HCT116 (cell line): Measurements from ENCODE around the gene NR2F1-AS1. TPM values are rescaled to one million over a fixed set of nuclear protein-coding genes. Genes with fewer than 3 reads are reported as not detected.

ENCODE experiments used
- ATAC-seq: fragments of 200-7000 bp; cut with Tn5 transposase; 2 replicates; pipeline ENCODE4 v1.9.1; 2020; ENCODE audit warnings: mild to moderate bottlenecking, moderate library complexity
- BruUV-seq: library from RNA; stranded (reverse); fragments of 400-500 nt; replicated peaks from 2 replicates; lab custom pipeline; 2021; lab: Mats Ljungman, UMichigan
- CTCF ChIA-PET: fragments of 300-600 bp; sonication (Branson Sonifier 250); formaldehyde crosslinking; loops from one replicate; lab custom pipeline; 2021; ENCODE audit warnings: antibody characterized with exemption; lab: Charles Lee
- POLR2A ChIA-PET: fragments of 300-600, 350-600 bp; sonication (Branson Sonifier 250); formaldehyde crosslinking; loops from one replicate; lab custom pipeline; 2021; ENCODE audit warnings: antibody characterized with exemption; lab: Charles Lee
- RAD21 ChIA-PET, 2 experiments: fragments of 300-600 bp; sonication (Branson Sonifier 250); formaldehyde crosslinking; loops; one replicate each; lab custom pipeline; 2023; ENCODE audit warnings: low total read pairs in 2 of 2; ENCODE audit not compliant: uncharacterized antibody in 2 of 2, unreplicated experiment in 2 of 2, low non-redundant PET in 1 of 2; lab: Charles Lee
- DNase-seq: peaks from one replicate; pipeline ENCODE4 v3.0.0-alpha.2; 2010; ENCODE audit warnings: low read depth, low spot score
- H2AFZ ChIP-seq: fragments of 200-600 bp; shearing (Covaris generic), sonication (generic); 2 replicates; pipeline ENCODE4 v1.6.1; 2017; ENCODE audit warnings: low read depth, mixed run types, mixed read lengths, antibody characterized with exemption, low read length; ENCODE audit not compliant: poor library complexity, severe bottlenecking
- H3K27ac ChIP-seq: 2 replicates; pipeline ENCODE4 v1.5.1; 2012; ENCODE audit warnings: low read depth, low read length
- H3K27me3 ChIP-seq: fragments of 200-600 bp; sonication (generic); 2 replicates; pipeline ENCODE4 v1.6.1; 2016; ENCODE audit warnings: mixed run types, low read length, mixed read lengths; ENCODE audit not compliant: insufficient read depth
- H3K36me3 ChIP-seq, 2 experiments: fragments of 200-500 bp in 1 of 2; fragments of 200-600 bp in 1 of 2; sonication (Bioruptor generic) in 1 of 2; sonication (generic) in 1 of 2; 2 replicates each; pipeline versions ENCODE4 v1.5.1 to v1.6.1; 2014 to 2016; ENCODE audit warnings: low read length in 2 of 2, inconsistent platforms in 1 of 2, mixed read lengths in 1 of 2, mixed run types in 1 of 2; ENCODE audit not compliant: insufficient read depth in 2 of 2, control insufficient read depth in 1 of 2
- H3K4me1 ChIP-seq, 2 experiments: fragments of 200-600 bp in 1 of 2; sonication (generic) in 1 of 2; 2 replicates each; pipeline versions ENCODE4 v1.5.1 to v1.6.1; 2012 to 2017; ENCODE audit warnings: low read length in 2 of 2, inconsistent platforms in 1 of 2, mild to moderate bottlenecking in 1 of 2, mixed read lengths in 1 of 2, mixed run types in 1 of 2, moderate library complexity in 1 of 2; ENCODE audit not compliant: insufficient read depth in 2 of 2, control insufficient read depth in 1 of 2
- H3K4me2 ChIP-seq: fragments of 200-600 bp; sonication (generic); 2 replicates; pipeline ENCODE4 v1.6.1; 2017; ENCODE audit warnings: mixed run types, low read length, mixed read lengths
- H3K4me3 ChIP-seq, 2 experiments: fragments of 200-600 bp in 1 of 2; sonication (generic) in 1 of 2; replicated peaks in 1 of 2; 2 replicates each; pipeline ENCODE4 v1.5.1; 2011 to 2016; ENCODE audit warnings: low read length in 2 of 2, control low read depth in 1 of 2, low read depth in 1 of 2, mild to moderate bottlenecking in 1 of 2, mixed read lengths in 1 of 2, mixed run types in 1 of 2
- H3K79me2 ChIP-seq: fragments of 200-600 bp; sonication (generic); 2 replicates; pipeline ENCODE4 v1.6.1; 2017; ENCODE audit warnings: mild to moderate bottlenecking, mixed run types, low read length, moderate library complexity, mixed read lengths; ENCODE audit not compliant: insufficient read depth
- H3K9ac ChIP-seq: fragments of 200-600 bp; sonication (generic); 2 replicates; pipeline ENCODE4 v1.6.1; 2016; ENCODE audit warnings: low read length, mixed read lengths
- H3K9me2 ChIP-seq: fragments of 200-600 bp; sonication (generic), shearing (Covaris generic); 2 replicates; pipeline ENCODE4 v1.6.1; 2017; ENCODE audit warnings: mixed run types, mild to moderate bottlenecking, moderate library complexity; ENCODE audit not compliant: insufficient read depth
- H3K9me3 ChIP-seq, 2 experiments: fragments of 200-500 bp in 1 of 2; fragments of 200-600 bp in 1 of 2; sonication (Bioruptor generic) in 1 of 2; sonication (generic) in 1 of 2; 2 replicates each; pipeline ENCODE4 v1.6.1; 2014 to 2017; ENCODE audit warnings: low read length in 2 of 2, mixed read lengths in 2 of 2, inconsistent platforms in 1 of 2, low read depth in 1 of 2, mild to moderate bottlenecking in 1 of 2, mixed run types in 1 of 2, moderate library complexity in 1 of 2; ENCODE audit not compliant: control insufficient read depth in 1 of 2, insufficient read depth in 1 of 2
- H4K20me1 ChIP-seq: fragments of 200-600 bp; sonication (generic), shearing (Covaris generic); 2 replicates; pipeline ENCODE4 v1.6.1; 2017; ENCODE audit warnings: mixed run types, mild to moderate bottlenecking, moderate library complexity; ENCODE audit not compliant: insufficient read depth
- ATF3 ChIP-seq: IDR thresholded peaks from 2 replicates; pipeline ENCODE4 v1.6.1; 2012
- CBX3 ChIP-seq: IDR thresholded peaks from 2 replicates; pipeline ENCODE4 v1.6.1; 2012; ENCODE audit warnings: low read depth
- CEBPB ChIP-seq: IDR thresholded peaks from 2 replicates; pipeline ENCODE4 v1.6.1; 2012; ENCODE audit warnings: low read depth
- EGR1 ChIP-seq: IDR thresholded peaks from 2 replicates; pipeline ENCODE4 v1.6.1; 2012; ENCODE audit warnings: low read depth
- ELF1 ChIP-seq: IDR thresholded peaks from 2 replicates; pipeline ENCODE4 v1.6.1; 2012; ENCODE audit warnings: low read depth, borderline replicate concordance
- EZH2phosphoT487 ChIP-seq: fragments of 200-600 bp; IDR thresholded peaks from 2 replicates; pipeline ENCODE4 v1.6.1; 2018; ENCODE audit warnings: antibody characterized with exemption, borderline replicate concordance
- FOSL1 ChIP-seq: IDR thresholded peaks from 2 replicates; pipeline ENCODE4 v1.6.1; 2012; ENCODE audit warnings: low read depth
- JUND ChIP-seq: IDR thresholded peaks from 2 replicates; pipeline ENCODE4 v1.6.1; 2012
- MAX ChIP-seq: IDR thresholded peaks from 2 replicates; pipeline ENCODE4 v1.6.1; 2012
- POLR2A ChIP-seq: IDR thresholded peaks from 2 replicates; pipeline ENCODE4 v1.7.0; 2011; ENCODE audit warnings: borderline replicate concordance; ENCODE audit not compliant: insufficient read depth, insufficient read length; ENCODE audit errors: extremely low read depth
- POLR2AphosphoS5 ChIP-seq: IDR thresholded peaks from 2 replicates; pipeline ENCODE4 v1.6.1; 2011; ENCODE audit warnings: mild to moderate bottlenecking, low read depth, low read length, moderate library complexity
- RAD21 ChIP-seq: IDR thresholded peaks from 2 replicates; pipeline ENCODE4 v1.6.1; 2012; ENCODE audit warnings: low read depth, mild to moderate bottlenecking
- SIN3A ChIP-seq: IDR thresholded peaks from 2 replicates; pipeline ENCODE4 v1.6.1; 2012; ENCODE audit warnings: low read depth
- SP1 ChIP-seq: IDR thresholded peaks from 2 replicates; pipeline ENCODE4 v1.6.1; 2012; ENCODE audit warnings: low read depth
- TCF7L2 ChIP-seq: IDR thresholded peaks from 2 replicates; pipeline ENCODE4 v1.7.0; 2011; ENCODE audit warnings: borderline replicate concordance, inconsistent platforms; ENCODE audit not compliant: insufficient read depth, insufficient read length; ENCODE audit errors: extremely low read depth
- YY1 ChIP-seq: IDR thresholded peaks from 2 replicates; pipeline ENCODE4 v1.6.1; 2011; ENCODE audit warnings: low read length, low read depth, moderate library complexity, mild to moderate bottlenecking; ENCODE audit not compliant: insufficient replicate concordance; ENCODE audit errors: extremely low read depth
- ZBTB33 ChIP-seq: IDR thresholded peaks from 2 replicates; pipeline ENCODE4 v1.6.1; 2011; ENCODE audit warnings: mild to moderate bottlenecking, low read length, moderate library complexity; ENCODE audit not compliant: insufficient replicate concordance; ENCODE audit errors: extremely low read depth
- ZFX ChIP-seq: fragments of 450-650 bp; IDR thresholded peaks from 2 replicates; pipeline ENCODE4 v1.6.1; 2017
- ZNF274 ChIP-seq: fragments of 200-500 bp; sonication (Bioruptor generic); IDR thresholded peaks from 2 replicates; pipeline ENCODE4 v1.6.1; 2014; ENCODE audit warnings: mild to moderate bottlenecking, low read depth, low read length, inconsistent platforms
- intact Hi-C: fragments of 100-400 bp; cut with micrococcal nuclease; formaldehyde crosslinking; loops from 2 replicates; pipeline ENCODE4 v1.10.0; 2022
- total RNA-seq: library from RNA; stranded (reverse); gene quantifications from one replicate; pipeline ENCODE4 v1.2.1, GENCODE V29; 2021; ENCODE audit not compliant: unreplicated experiment

The NR2F1-AS1 gene
- total RNA-seq, 1 experiment from 2014 or later: 20.1 TPM

- H3K9me2 ChIP-seq: no peaks in the 10 kb centered on the region
- peaks cover 0 to 21% of the 10 kb centered on the region in 2 experiments; a peak in 2 of 4 replicates for H3K36me3 ChIP-seq
These were observed 3.0 kb upstream of the NR2F1-AS1 start for GRCh38 chr5:93583768-93584595.

GRCh38 chr5:93583439-93583767 is 2.4 kb upstream of the NR2F1-AS1 start:
- ATAC-seq (no peak), DNase-seq (no peak)
- H3K4me3 ChIP-seq: peak overlapping the region; percentile 70 to 85
- no peak overlapping the region for H2AFZ ChIP-seq
- H3K4me2 ChIP-seq: peak overlapping the region; percentile 98
- POLR2A ChIA-PET: interaction anchor here (0.8 to 1.2 kb wide), 9 partner anchors 8 to 491 kb away, joined by 3 to 11 read pairs (median 4); no protein-coding TSS in a partner anchor
- no peaks in the 10 kb centered on the region for H3K9me2 ChIP-seq
- RAD21 ChIA-PET: interaction anchor here in 1 of 2 experiments (0.6 to 1.9 kb wide), 2 partner anchors 218 to 1212 kb away, joined by 3 to 13 read pairs; no protein-coding TSS in a partner anchor
- H3K4me1 ChIP-seq: peaks cover 17 to 33% of the 10 kb centered on the region in 2 experiments
- BruUV-seq: TSS peak; percentile 80
- intact Hi-C loops: loop anchor here (5.0 to 10.0 kb wide), 6 partner anchors 334 to 1311 kb away; no protein-coding TSS in a partner anchor
- CTCF ChIA-PET: interaction anchor here (0.6 to 1.5 kb wide), 4 partner anchors 12 to 330 kb away, joined by 3 to 27 read pairs (median 4); no protein-coding TSS in a partner anchor
- peaks cover 18% of the 10 kb centered on the region for H3K79me2 ChIP-seq
- peak overlapping the region; percentile 99 for H3K27ac ChIP-seq
- no peaks in the 10 kb centered on the region for H3K9me3 ChIP-seq
- H4K20me1 ChIP-seq: no peaks in the 10 kb centered on the region
- H3K36me3 ChIP-seq: peaks cover 0 to 18% of the 10 kb centered on the region in 2 experiments; a peak in 2 of 4 replicates
- no peaks in the 10 kb centered on the region for H3K27me3 ChIP-seq
- peak overlapping the region; percentile 66 for H3K9ac ChIP-seq
- TF ChIP-seq YY1 (no peak), EGR1 (no peak), POLR2AphosphoS5 (no peak), SIN3A (no peak), FOSL1 (no peak), SP1 (no peak), ZNF274 (no peak), CBX3 (no peak), ELF1 (no peak), CEBPB (no peak), JUND (no peak), MAX (no peak), POLR2A (no peak), EZH2phosphoT487 (no peak), ZBTB33 (no peak), RAD21 (no peak), ATF3 (no peak)

More at GRCh38 chr5:93583768-93584595, 3.0 kb upstream of the NR2F1-AS1 start:
- ChIA-PET POLR2A (interaction anchor here (1.2 kb wide), 2 partner anchors 217 to 224 kb away, joined by 4 to 6 read pairs; no protein-coding TSS in a partner anchor), CTCF (no interaction called here), RAD21 (no interaction called here)
- ATAC-seq (peak; percentile 35), DNase-seq (no peak)
- no peaks in the 10 kb centered on the region for H3K27me3 ChIP-seq
- intact Hi-C loops: loop anchor here (5.0 to 10.0 kb wide), 6 partner anchors 333 to 1311 kb away; no protein-coding TSS in a partner anchor
- peak overlapping the region; percentile 66 for H3K9ac ChIP-seq
- no peaks in the 10 kb centered on the region for H3K9me3 ChIP-seq
- peaks cover 11 to 30% of the 10 kb centered on the region in 2 experiments; a peak in 3 of 4 replicates for H3K4me1 ChIP-seq
- peak overlapping the region; percentile 70 to 85 for H3K4me3 ChIP-seq
- no TSS peak for BruUV-seq
- no peak overlapping the region for H2AFZ ChIP-seq
- peaks cover 18% of the 10 kb centered on the region for H3K79me2 ChIP-seq
- peak overlapping the region; percentile 99 for H3K27ac ChIP-seq
- TF ChIP-seq ZFX (peak; percentile 50; the same call in 1 of the 2 replicates), TCF7L2 (peak; percentile 69), EGR1 (no peak)
- H3K4me2 ChIP-seq: peak overlapping the region; percentile 98
- H4K20me1 ChIP-seq: no peaks in the 10 kb centered on the region
